GM12878 (cell line): ENCODE data around the gene SEMA3C. TPM values are rescaled to one million over a fixed set of nuclear protein-coding genes. Genes with fewer than 3 reads are reported as not detected.

Experiments
- ATAC-seq: fragments of 200-7000 bp; cut with Tn5 transposase; 3 replicates; pipeline ENCODE4 v1.9.1; 2020; ENCODE audit warnings: mild to moderate bottlenecking, moderate library complexity
- BruUV-seq: library from RNA; stranded (reverse); fragments of 400-500 nt; replicated peaks from 2 replicates; lab custom pipeline; 2021; lab: Mats Ljungman, UMichigan
- CTCF ChIA-PET: fragments of 300-600 bp; sonication (Branson Sonifier 250); formaldehyde crosslinking; extraction: SDS; loops from one replicate; lab custom pipeline; 2021; ENCODE audit warnings: inconsistent platforms; lab: Yijun Ruan, JAX
- POLR2A ChIA-PET: fragments of 350-600 bp; formaldehyde crosslinking; extraction: SDS; loops from one replicate; lab custom pipeline; 2021; ENCODE audit warnings: inconsistent platforms; lab: Charles Lee
- RAD21 ChIA-PET: fragments of 300-600 bp; sonication (Branson Sonifier 250); formaldehyde crosslinking; loops from one replicate; lab custom pipeline; 2023; ENCODE audit warnings: antibody characterized with exemption; ENCODE audit not compliant: unreplicated experiment; lab: Charles Lee
- SMC1A ChIA-PET: fragments of 300-600 bp; sonication (Branson Sonifier 250); formaldehyde crosslinking; loops from one replicate; lab custom pipeline; 2023; ENCODE audit not compliant: unreplicated experiment, uncharacterized antibody; lab: Charles Lee
- DNase-seq: peaks from one replicate; pipeline ENCODE4 v3.0.0-alpha.2; 2011; ENCODE audit warnings: low read depth, low spot score
- FAIRE-seq: peaks from 3 replicates; lab custom pipeline; 2011; peaks lifted over from hg19 to GRCh38; lab: Jason Lieb, UNC
- H2AFZ ChIP-seq: 2 replicates; pipeline ENCODE4 v1.6.0; 2011; ENCODE audit warnings: low read depth, low read length, control low read depth; ENCODE audit not compliant: control insufficient read depth
- H3K27ac ChIP-seq: 2 replicates; pipeline ENCODE4 v1.5.1; 2011; ENCODE audit warnings: control low read depth; ENCODE audit not compliant: control insufficient read depth, insufficient read depth
- H3K27me3 ChIP-seq, 2 experiments: replicated peaks in 1 of 2; 2 replicates each; pipeline versions ENCODE4 v1.6.0 to v1.6.1; 2011; ENCODE audit warnings: low read length in 1 of 2; ENCODE audit not compliant: control insufficient read depth in 2 of 2, insufficient read depth in 2 of 2
- H3K36me3 ChIP-seq, 2 experiments: 2 replicates each; pipeline ENCODE4 v1.5.1; 2011; ENCODE audit warnings: low read length in 1 of 2; ENCODE audit not compliant: control insufficient read depth in 2 of 2, insufficient read depth in 2 of 2
- H3K4me1 ChIP-seq: 2 replicates; pipeline ENCODE4 v1.6.1; 2011; ENCODE audit warnings: mild to moderate bottlenecking, low read length, moderate library complexity, mixed read lengths; ENCODE audit not compliant: control insufficient read depth, insufficient read depth
- H3K4me2 ChIP-seq: 2 replicates; pipeline ENCODE4 v1.6.0; 2011; ENCODE audit warnings: control low read depth; ENCODE audit not compliant: control insufficient read depth, insufficient read depth
- H3K4me3 ChIP-seq: fragments of 200-600 bp; sonication (generic); 2 replicates; pipeline ENCODE4 v1.5.1; 2016
- H3K79me2 ChIP-seq: 2 replicates; pipeline ENCODE4 v1.6.0; 2011; ENCODE audit warnings: low read length; ENCODE audit not compliant: control insufficient read depth, insufficient read depth
- H3K9ac ChIP-seq: 2 replicates; pipeline ENCODE4 v1.8.0; 2011; ENCODE audit warnings: low read length, control low read depth, mixed read lengths; ENCODE audit not compliant: control insufficient read depth, insufficient read depth
- H3K9me3 ChIP-seq: replicated peaks from 3 replicates; pipeline ENCODE4 v1.5.1; 2011; ENCODE audit warnings: mild to moderate bottlenecking, low read length; ENCODE audit not compliant: control insufficient read depth, insufficient read depth
- H4K20me1 ChIP-seq: 2 replicates; pipeline ENCODE4 v1.6.0; 2011; ENCODE audit not compliant: control insufficient read depth, insufficient read depth
- ASH2L ChIP-seq: fragments of 300-600, 200-600 bp; sonication (generic); IDR thresholded peaks from 2 replicates; pipeline ENCODE4 v1.6.1; 2017; ENCODE audit warnings: low read depth, mild to moderate bottlenecking, borderline replicate concordance
- CEBPB ChIP-seq, 2 experiments: fragments of 150-350 bp in 1 of 2; IDR thresholded peaks; 2 replicates each; pipeline ENCODE4 v1.6.1; 2012 to 2014; ENCODE audit warnings: low read depth in 2 of 2, low read length in 2 of 2, borderline replicate concordance in 1 of 2, inconsistent platforms in 1 of 2
- ESRRA ChIP-seq: IDR thresholded peaks from 2 replicates; pipeline ENCODE4 v1.6.1; 2012; ENCODE audit warnings: mild to moderate bottlenecking, low read length, improper control_type of control experiment
- GABPA ChIP-seq: IDR thresholded peaks from 2 replicates; pipeline ENCODE4 v1.6.1; 2014; ENCODE audit warnings: antibody characterized with exemption, low read depth, mild to moderate bottlenecking, inconsistent platforms
- HSF1 ChIP-seq: fragments of 150-350 bp; IDR thresholded peaks from 2 replicates; pipeline ENCODE4 v1.6.1; 2014; ENCODE audit warnings: mild to moderate bottlenecking, low read depth, low read length
- IKZF1 ChIP-seq: fragments of 450-650 bp; conservative IDR thresholded peaks from 2 replicates; pipeline ENCODE4 v1.6.1; 2017; ENCODE audit warnings: antibody characterized with exemption, mild to moderate bottlenecking
- LARP7 ChIP-seq: fragments of 450-650 bp; IDR thresholded peaks from 2 replicates; pipeline ENCODE4 v1.6.1; 2017; ENCODE audit warnings: mild to moderate bottlenecking
- MAX ChIP-seq: IDR thresholded peaks from 2 replicates; pipeline ENCODE4 v1.6.1; 2012; ENCODE audit warnings: low read depth, low read length, improper control_type of control experiment
- MEF2B ChIP-seq: fragments of 450-650 bp; IDR thresholded peaks from 2 replicates; pipeline ENCODE4 v1.6.1; 2018; ENCODE audit warnings: mild to moderate bottlenecking, moderate library complexity; ENCODE audit not compliant: partially characterized antibody, poor library complexity, severe bottlenecking
- NFYA ChIP-seq: IDR thresholded peaks from 2 replicates; pipeline ENCODE4 v1.6.1; 2011; ENCODE audit warnings: low read depth, mild to moderate bottlenecking, low read length, improper control_type of control experiment, borderline replicate concordance
- NKRF ChIP-seq: fragments of 450-650 bp; conservative IDR thresholded peaks from 2 replicates; pipeline ENCODE4 v1.6.1; 2017; ENCODE audit warnings: mild to moderate bottlenecking, moderate library complexity
- PML ChIP-seq: IDR thresholded peaks from 2 replicates; pipeline ENCODE4 v1.6.1; 2012; ENCODE audit warnings: low read length, inconsistent platforms
- SREBF2 ChIP-seq: IDR thresholded peaks from 2 replicates; pipeline ENCODE4 v1.6.1; 2012; ENCODE audit warnings: mild to moderate bottlenecking, low read length
- USF1 ChIP-seq: IDR thresholded peaks from 2 replicates; pipeline ENCODE4 v1.6.1; 2011; ENCODE audit warnings: borderline replicate concordance, low read depth, mild to moderate bottlenecking, moderate library complexity, mixed read lengths, low read length; ENCODE audit not compliant: insufficient read depth; ENCODE audit errors: extremely low read length
- WRNIP1 ChIP-seq: IDR thresholded peaks from 2 replicates; pipeline ENCODE4 v1.6.1; 2011; ENCODE audit warnings: low read depth, low read length, improper control_type of control experiment, borderline replicate concordance
- ZNF592 ChIP-seq: fragments of 450-650 bp; IDR thresholded peaks from 2 replicates; pipeline ENCODE4 v1.6.1; 2017; ENCODE audit warnings: mild to moderate bottlenecking, moderate library complexity
- WGBS: methylation state at CpG from one replicate; pipeline ENCODE4 v1.1.6; 2016; ENCODE audit warnings: low lambda C conversion rate; ENCODE audit not compliant: insufficient replicate concordance, insufficient coverage; ENCODE audit errors: missing lambda C conversion rate; 5-methylcytosine and 5-hydroxymethylcytosine counted together
- in situ Hi-C: fragments of 300-500 bp; cut with MboI; formaldehyde crosslinking; loops from 9 replicates; pipeline ENCODE4 v1.14.3; 2018; ENCODE audit warnings: mixed read lengths
- intact Hi-C: fragments of 100-400 bp; cut with micrococcal nuclease; formaldehyde crosslinking; loops from one replicate; pipeline ENCODE4 v1.14.2; 2022; ENCODE audit not compliant: unreplicated experiment
- polyA plus RNA-seq, 11 experiments: library from polyadenylated mRNA; depleted of rRNA in 4 of 11; unstranded in 6 of 11; stranded (reverse) in 5 of 11; fragments of >200 nt; fragmentation: Nextera tagmentation in 4 of 11; fragmentation: Illumina TruSeq in 1 of 11; extraction: Ambion mirVana in 4 of 11; extraction: Trizol in 1 of 11; gene quantifications; 1 replicate in 1 of 11; 2 replicates in 10 of 11; pipeline versions ENCODE4 v1.2.1 to v1.2.3, GENCODE V29; 2011 to 2016; ENCODE audit warnings: inconsistent platforms in 2 of 11, missing spikeins in 2 of 11, low read depth in 1 of 11
- total RNA-seq, 4 experiments: library from RNA; depleted of rRNA in 3 of 4; stranded (reverse); fragments of >200 nt in 3 of 4; fragmentation: Illumina TruSeq in 1 of 4; extraction: Trizol in 1 of 4; gene quantifications; 2 replicates each; pipeline versions ENCODE4 v1.2.1 to v1.2.3, GENCODE V29; 2013 to 2021

Gene SEMA3C
- total and polyA plus RNA-seq, 10 of the 15 experiments (the other 5 are each of a cell fraction or from before 2014, with no cell fraction given), result 0.01 to 0.41 (median 0.11) TPM; not detected in 6

GRCh38 chr7:80735330-80735729 lies 183.5 kb downstream of the SEMA3C start:
- no peaks in the 10 kb centered on the region for H3K27me3 ChIP-seq
- no peaks in the 10 kb centered on the region for H4K20me1 ChIP-seq
- no peaks in the 10 kb centered on the region for H3K4me1 ChIP-seq
- H3K9me3 ChIP-seq, result no peaks in the 10 kb centered on the region
- H3K4me3 ChIP-seq, result no peak overlapping the region
- no peak for FAIRE-seq
- no peaks in the 10 kb centered on the region for H3K79me2 ChIP-seq
- no peak overlapping the region for H2AFZ ChIP-seq
- CTCF ChIA-PET, result no interaction called here
- no peak overlapping the region for H3K9ac ChIP-seq
- DNase-seq, result no peak
- intact Hi-C loops (no loop called here), in situ Hi-C loops (no loop called here)
- H3K27ac ChIP-seq, result no peak overlapping the region
- BruUV-seq, result no TSS peak
- no peak for ATAC-seq
- POLR2A ChIA-PET, result no interaction called here
- H3K36me3 ChIP-seq, result no peaks in the 10 kb centered on the region
- 24% methylated on average over 12 of the region's 12 CpGs for WGBS
- H3K4me2 ChIP-seq, result no peak overlapping the region
- RAD21 ChIA-PET, result no interaction called here
- SMC1A ChIA-PET, result interaction anchor here (1.3 kb wide), 1 partner anchor 13 kb away, joined by 4 read pairs; no protein-coding TSS in a partner anchor
- TF ChIP-seq LARP7 (no peak), USF1 (no peak), ZNF592 (no peak), HSF1 (no peak), WRNIP1 (no peak), MEF2B (no peak), NKRF (no peak), SREBF2 (no peak), ASH2L (no peak), NFYA (no peak), CEBPB (IDR thresholded peaks at IDR 0.05; ENCODE audit: borderline replicate concordance in 1 of 2, low read depth in 2 of 2, low read length in 2 of 2) (no peak), ESRRA (no peak), GABPA (no peak), PML (no peak), IKZF1 (no peak), MAX (no peak)
